ENCODE measurements around the gene TCF25.

DNA sequence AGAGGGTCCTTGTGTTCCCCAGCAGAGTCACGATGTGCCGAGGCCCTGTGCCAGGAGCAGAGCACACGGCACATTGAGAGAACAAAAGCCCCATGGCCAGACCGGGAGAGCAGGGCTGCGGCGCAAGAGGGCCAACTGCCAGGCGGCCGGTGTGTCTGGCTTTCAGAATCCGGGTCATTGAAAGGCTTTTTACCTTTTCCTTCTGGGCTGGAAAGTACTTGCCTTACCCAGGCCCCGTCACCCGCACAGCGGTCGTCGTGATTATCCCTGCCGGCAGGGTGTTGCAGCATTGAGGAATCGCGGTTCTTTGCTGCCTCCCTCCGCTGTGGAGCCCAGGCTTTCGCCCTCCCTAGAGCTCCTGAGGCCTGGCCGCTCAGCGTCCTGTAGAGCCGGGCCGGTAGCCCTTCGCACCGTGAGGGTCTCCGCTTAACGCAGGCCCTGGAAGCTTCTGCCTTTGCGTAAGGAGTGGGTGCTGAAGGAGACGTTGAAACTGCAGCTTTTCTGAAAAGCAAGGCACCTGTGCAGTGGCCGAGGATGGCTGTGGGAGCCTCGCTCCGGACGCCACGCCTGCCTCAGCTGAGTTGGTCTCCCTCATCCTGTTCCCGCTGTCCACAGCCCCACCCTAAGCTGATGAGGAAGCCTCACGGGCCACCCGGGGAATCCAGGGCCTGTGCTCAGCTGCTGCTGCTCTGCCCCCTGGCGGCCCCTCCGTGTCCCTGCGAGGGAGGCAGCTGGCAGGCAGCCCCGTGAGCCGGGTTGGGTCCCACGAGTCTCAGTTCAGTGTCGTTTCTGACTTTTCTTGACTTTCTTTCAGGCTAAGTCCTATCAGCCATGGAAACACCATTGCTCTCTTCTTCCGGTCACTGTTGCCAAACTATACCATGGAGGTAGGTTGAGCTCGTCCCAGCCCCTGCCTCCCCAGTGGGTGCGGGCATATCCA is 36.7 kb downstream of the TCF25 start:
- no peak for TF ChIP-seq POLR2A (IDR thresholded peaks at IDR 0.05)
- TF ChIP-seq CTCF (IDR thresholded peaks at IDR 0.05) = peak; percentile 50 to 83 (median 62)

All from thyroid gland (tissue), 4 donors.